Measurements from ENCODE around the gene FNIP2.

Gene FNIP2

GRCh38 chr4:158837527-158838141 is 68.8 kb downstream of the FNIP2 start:
- DNase-seq (ENCODE audit: low spot score): no peak

- DNase-seq (ENCODE audit: low spot score): no peak
Measured at GRCh38 chr4:158840131-158840530, 71.3 kb downstream of the FNIP2 start.

GRCh38 chr4:158841540-158841939 is 72.7 kb downstream of the FNIP2 start:
- no peak for DNase-seq (ENCODE audit: low spot score)

DNA sequence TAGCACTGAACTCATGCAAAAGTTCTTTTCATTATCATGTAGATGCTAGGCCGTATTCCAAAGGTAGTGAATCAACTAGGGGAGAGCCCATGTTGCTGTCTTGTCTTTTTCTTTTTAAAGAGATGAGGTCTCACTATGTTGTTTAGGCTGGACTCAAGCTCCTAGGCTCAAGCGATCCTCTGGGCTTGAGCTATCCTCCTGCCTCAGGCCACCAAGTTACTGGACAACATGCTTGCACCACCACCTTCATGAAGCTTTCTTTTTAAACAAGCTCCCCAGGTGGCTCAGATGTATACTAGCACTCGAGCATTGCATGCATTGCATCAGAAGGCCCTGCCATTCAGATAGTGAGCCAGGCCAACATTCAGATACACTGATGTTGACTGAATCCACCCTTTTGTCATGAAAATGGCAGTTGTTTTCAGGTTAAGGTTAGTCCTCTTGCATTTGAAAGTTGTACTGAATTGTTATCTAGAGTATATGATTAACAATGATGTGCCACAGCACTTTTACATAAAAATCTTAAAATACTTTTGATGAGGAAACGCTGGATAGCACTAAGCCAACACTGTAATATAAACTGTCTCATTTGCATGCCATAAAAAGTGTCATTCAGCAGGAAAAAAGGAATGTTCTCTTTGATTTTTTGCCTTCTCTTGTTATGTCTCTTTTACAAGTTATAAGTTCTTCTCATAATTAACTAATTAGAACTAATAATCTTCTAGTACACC is 76.7 kb downstream of the FNIP2 start:
- peak; percentile 39 for DNase-seq (ENCODE audit: low spot score)

DNA sequence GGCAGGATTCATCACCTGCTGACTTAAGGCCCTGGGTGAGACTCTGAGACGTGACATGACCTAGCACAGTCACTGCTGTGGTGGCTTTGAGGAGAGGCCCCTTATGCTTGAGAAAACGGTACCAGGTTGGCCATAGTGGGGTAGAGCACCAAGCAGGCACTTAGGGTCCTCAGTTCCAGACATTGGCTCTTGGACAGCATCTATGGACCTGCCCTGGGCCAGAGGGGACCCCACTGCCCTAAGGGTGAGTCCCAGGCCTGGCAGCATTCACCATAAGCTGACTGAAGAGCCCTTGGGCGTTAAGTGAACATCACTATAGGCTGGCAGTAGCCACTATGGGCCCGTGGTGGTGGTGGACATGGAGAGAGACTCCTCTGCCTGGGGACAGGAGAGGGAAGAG is 78.7 kb downstream of the FNIP2 start:
- no peak for DNase-seq (ENCODE audit: low spot score)

DNA sequence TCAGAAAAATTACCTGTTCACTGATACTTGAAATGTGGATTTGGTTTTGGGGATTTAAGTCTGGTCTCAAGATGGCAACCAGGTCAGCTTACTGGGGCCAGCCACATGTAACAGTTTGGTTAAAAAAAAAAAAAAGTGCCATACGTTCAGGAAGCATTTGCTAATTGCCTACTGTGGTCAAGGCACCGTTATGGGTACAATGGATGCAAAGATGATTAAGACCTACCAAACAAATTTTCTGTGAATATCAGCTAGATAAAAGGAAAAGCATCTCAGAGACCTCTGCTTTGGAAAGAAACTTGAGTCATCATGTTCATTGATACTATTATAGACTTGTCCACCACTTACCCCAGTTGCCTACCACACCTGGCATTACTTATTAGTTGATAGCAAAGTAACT is 80.9 kb downstream of the FNIP2 start:
- DNase-seq (ENCODE audit: low spot score): no peak

- no peak for DNase-seq (ENCODE audit: low spot score)
Measured at GRCh38 chr4:158850371-158850770, 81.5 kb downstream of the FNIP2 start.

- no peak for DNase-seq (ENCODE audit: low spot score)
Measured at GRCh38 chr4:158850800-158851644, 82.2 kb downstream of the FNIP2 start.

- DNase-seq (ENCODE audit: low spot score): no peak
Measured at GRCh38 chr4:158854236-158854635, 85.4 kb downstream of the FNIP2 start.

- DNase-seq (ENCODE audit: low spot score): peak; percentile 38
Measured at GRCh38 chr4:158856852-158857251, 88.0 kb downstream of the FNIP2 start.

- DNase-seq (ENCODE audit: low spot score): no peak
Measured at GRCh38 chr4:158857951-158858350, 89.1 kb downstream of the FNIP2 start.

- no peak for DNase-seq (ENCODE audit: low spot score)
Measured at GRCh38 chr4:158858410-158859199, 89.8 kb downstream of the FNIP2 start.

DNA sequence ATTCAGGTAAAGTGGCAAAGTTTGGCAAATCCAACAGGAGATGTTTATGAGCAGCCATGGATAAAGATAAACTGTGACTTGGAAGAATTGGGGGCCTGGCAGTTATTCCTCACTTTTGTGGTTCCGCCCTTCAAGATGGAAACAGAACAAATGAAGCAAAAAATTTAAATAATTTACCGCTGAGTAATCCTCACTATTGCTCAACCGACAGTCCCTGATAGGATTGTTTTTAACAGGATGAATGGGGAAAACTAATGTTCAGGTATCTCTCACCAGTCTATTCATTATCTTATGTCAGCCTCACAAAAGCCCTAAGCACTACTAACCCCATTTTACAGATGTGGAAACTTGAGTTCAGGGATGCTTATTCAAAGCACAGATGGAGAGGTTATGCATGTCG is 90.8 kb downstream of the FNIP2 start:
- no peak for DNase-seq (ENCODE audit: low spot score)

DNA sequence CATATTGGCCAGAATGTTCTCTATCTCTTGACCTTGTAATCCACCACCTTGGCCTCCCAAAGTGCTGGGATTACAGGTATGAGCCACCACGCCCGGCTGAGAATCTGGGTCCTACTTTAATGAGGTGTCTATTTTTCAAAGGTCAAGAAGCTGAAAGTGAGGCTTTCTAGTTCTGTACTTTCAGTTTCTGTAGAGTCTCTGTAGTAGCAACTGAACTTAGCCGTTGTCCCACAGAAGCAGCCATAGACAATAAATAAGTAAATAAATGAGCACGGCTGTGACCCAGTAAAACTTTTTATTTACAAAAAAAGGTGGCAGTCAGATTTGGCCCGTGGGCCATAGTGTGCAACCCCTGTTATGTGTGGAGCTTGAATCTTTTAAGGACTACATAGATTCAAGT is 92.0 kb downstream of the FNIP2 start:
- DNase-seq (ENCODE audit: low spot score): no peak

GRCh38 chr4:158861281-158861680 is 92.5 kb downstream of the FNIP2 start:
- DNase-seq (ENCODE audit: low spot score): no peak

- DNase-seq (ENCODE audit: low spot score): no peak
Measured at GRCh38 chr4:158861766-158862165, 92.9 kb downstream of the FNIP2 start.

GRCh38 chr4:158863296-158863695 is 94.5 kb downstream of the FNIP2 start:
- no peak for DNase-seq (ENCODE audit: low spot score)

- DNase-seq (ENCODE audit: low spot score): no peak
Measured at GRCh38 chr4:158865520-158866177, 96.8 kb downstream of the FNIP2 start.

- no peak for DNase-seq (ENCODE audit: low spot score)
Measured at GRCh38 chr4:158869001-158869400, 100.2 kb downstream of the FNIP2 start.

GRCh38 chr4:158869761-158870160 is 100.9 kb downstream of the FNIP2 start:
- DNase-seq (ENCODE audit: low spot score): no peak

- no peak for DNase-seq (ENCODE audit: low spot score)
Measured at GRCh38 chr4:158870282-158870625, 101.4 kb downstream of the FNIP2 start.
